ENCODE data around the gene IQSEC2. TPM values are rescaled to one million over a fixed set of nuclear protein-coding genes. Genes with fewer than 3 reads are reported as not detected.

Gene IQSEC2
- total and polyA plus RNA-seq, 8 donors, result 2.9 to 26.0 (median 16.3) TPM

- DNase-seq, result no peak
- H3K27me3 ChIP-seq, result peaks cover 0 to 3% (median 0%) of the 10 kb centered on the region in 3 donors
- 81 to 98% (median 94%) methylated on average over 3 of the region's 3 CpGs for WGBS, 5 donors
These were observed 18.8 kb upstream of the IQSEC2 start for GRCh38 chrX:53300157-53300556.

GRCh38 chrX:53294024-53294648 lies 12.8 kb upstream of the IQSEC2 start:
- TF ChIP-seq, protein P1, sequence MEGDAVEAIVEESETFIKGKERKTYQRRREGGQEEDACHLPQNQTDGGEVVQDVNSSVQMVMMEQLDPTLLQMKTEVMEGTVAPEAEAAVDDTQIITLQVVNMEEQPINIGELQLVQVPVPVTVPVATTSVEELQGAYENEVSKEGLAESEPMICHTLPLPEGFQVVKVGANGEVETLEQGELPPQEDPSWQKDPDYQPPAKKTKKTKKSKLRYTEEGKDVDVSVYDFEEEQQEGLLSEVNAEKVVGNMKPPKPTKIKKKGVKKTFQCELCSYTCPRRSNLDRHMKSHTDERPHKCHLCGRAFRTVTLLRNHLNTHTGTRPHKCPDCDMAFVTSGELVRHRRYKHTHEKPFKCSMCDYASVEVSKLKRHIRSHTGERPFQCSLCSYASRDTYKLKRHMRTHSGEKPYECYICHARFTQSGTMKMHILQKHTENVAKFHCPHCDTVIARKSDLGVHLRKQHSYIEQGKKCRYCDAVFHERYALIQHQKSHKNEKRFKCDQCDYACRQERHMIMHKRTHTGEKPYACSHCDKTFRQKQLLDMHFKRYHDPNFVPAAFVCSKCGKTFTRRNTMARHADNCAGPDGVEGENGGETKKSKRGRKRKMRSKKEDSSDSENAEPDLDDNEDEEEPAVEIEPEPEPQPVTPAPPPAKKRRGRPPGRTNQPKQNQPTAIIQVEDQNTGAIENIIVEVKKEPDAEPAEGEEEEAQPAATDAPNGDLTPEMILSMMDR (IDR thresholded peaks at IDR 0.05), result no peak
- TF ChIP-seq POLR2AphosphoS5 (IDR thresholded peaks at IDR 0.05), result no peak
- TF ChIP-seq EP300 (IDR thresholded peaks at IDR 0.05), result no peak
- TF ChIP-seq POLR2A (IDR thresholded peaks at IDR 0.05), result no peak
- no peak for DNase-seq
- Histone ChIP-seq H3K9me3 (no peaks in the 10 kb centered on the region), H3K4me1 (no peaks in the 10 kb centered on the region), H3K4me3 (no peak overlapping the region), H3K27me3 (peaks cover 0 to 16% (median 0%) of the 10 kb centered on the region in 3 donors), H3K36me3 (no peaks in the 10 kb centered on the region), H3K27ac (no peak overlapping the region)
- intact Hi-C loops (cut with DNase I; ENCODE audit: low total_unique reads), result loop anchor here (10.0 kb wide), 1 partner anchor 151 kb away; no protein-coding TSS in a partner anchor
- 86 to 100% (median 91%) methylated on average over 7 to 8 of the region's 8 CpGs for WGBS, 5 donors

More at GRCh38 chrX:53300157-53300556, 18.8 kb upstream of the IQSEC2 start:
- Histone ChIP-seq H3K36me3 (no peaks in the 10 kb centered on the region), H3K4me1 (no peaks in the 10 kb centered on the region), H3K4me3 (no peak overlapping the region), H3K9me3 (no peaks in the 10 kb centered on the region), H3K27ac (no peak overlapping the region)
- intact Hi-C loops (cut with DNase I; ENCODE audit: low total_unique reads), result no loop called here
- TF ChIP-seq EP300 (IDR thresholded peaks at IDR 0.05) (no peak), POLR2A (IDR thresholded peaks at IDR 0.05) (no peak), POLR2AphosphoS5 (IDR thresholded peaks at IDR 0.05) (no peak)
- TF ChIP-seq, protein P1 (IDR thresholded peaks at IDR 0.05), result no peak

- peaks cover 6 to 19% (median 17%) of the 10 kb centered on the region in 4 donors for H3K4me1 ChIP-seq
- peaks cover 0 to 16% (median 0%) of the 10 kb centered on the region in 3 donors for H3K27me3 ChIP-seq
- TF ChIP-seq, protein P1 (IDR thresholded peaks at IDR 0.05), result no peak
- H3K4me3 ChIP-seq, result no peak overlapping the region
- intact Hi-C loops (cut with DNase I; ENCODE audit: low total_unique reads), result loop anchor here (10.0 kb wide), 1 partner anchor 153 kb away; no protein-coding TSS in a partner anchor
- no peak for DNase-seq
- H3K27ac ChIP-seq, result no peak overlapping the region
- 78 to 95% (median 83%) methylated on average over 3 of the region's 3 CpGs for WGBS, 5 donors
- no peaks in the 10 kb centered on the region for H3K36me3 ChIP-seq
- H3K9me3 ChIP-seq, result no peaks in the 10 kb centered on the region
These were observed 10.2 kb upstream of the IQSEC2 start for GRCh38 chrX:53291596-53291995.

- Histone ChIP-seq H3K9me3 (no peaks in the 10 kb centered on the region), H3K36me3 (no peaks in the 10 kb centered on the region), H3K27ac (no peak overlapping the region), H3K27me3 (peaks cover 0 to 16% (median 0%) of the 10 kb centered on the region in 3 donors), H3K4me3 (no peak overlapping the region), H3K4me1 (peaks cover 6 to 28% (median 22%) of the 10 kb centered on the region in 4 donors)
- no peak for TF ChIP-seq POLR2AphosphoS5 (IDR thresholded peaks at IDR 0.05)
- no peak for TF ChIP-seq POLR2A (IDR thresholded peaks at IDR 0.05)
- no peak for TF ChIP-seq EP300 (IDR thresholded peaks at IDR 0.05)
- TF ChIP-seq, protein P1 (IDR thresholded peaks at IDR 0.05), result no peak
- no peak for DNase-seq
- 73 to 100% (median 89%) methylated on average over 2 to 7 of the region's 7 CpGs for WGBS, 5 donors
- intact Hi-C loops (cut with DNase I; ENCODE audit: low total_unique reads), result loop anchor here (10.0 kb wide), 1 partner anchor 154 kb away; no protein-coding TSS in a partner anchor
These were observed 9.2 kb upstream of the IQSEC2 start for GRCh38 chrX:53290441-53291041.

Data from stomach (tissue), 9 donors.